H1 (cell line): ENCODE measurements around the gene PPIB. TPM values are rescaled to one million over a fixed set of nuclear protein-coding genes. Genes with fewer than 3 reads are reported as not detected.

Experiments
- CTCF ChIA-PET: fragments of 300-600 bp; sonication (Branson Sonifier 250); formaldehyde crosslinking; loops from one replicate; lab custom pipeline; 2021; ENCODE audit not compliant: partially characterized antibody; lab: Charles Lee
- POLR2A ChIA-PET: fragments of 300-600 bp; sonication (Branson Sonifier 250); formaldehyde crosslinking; loops from one replicate; lab custom pipeline; 2021; ENCODE audit warnings: inconsistent platforms; ENCODE audit not compliant: partially characterized antibody; lab: Charles Lee
- DNase-seq, 2 experiments: peaks; one replicate each; pipeline versions ENCODE4 v3.0.0 to v3.0.0-alpha.2; 2010 to 2022; ENCODE audit warnings: low spot score in 2 of 2, low read depth in 1 of 2, mixed read lengths in 1 of 2
- FAIRE-seq: peaks from 2 replicates; lab custom pipeline; 2011; peaks lifted over from hg19 to GRCh38; lab: Jason Lieb, UNC
- H2AFZ ChIP-seq: 2 replicates; pipeline ENCODE4 v1.8.1; 2012; ENCODE audit warnings: low read length, inconsistent platforms
- H2AK5ac ChIP-seq: 2 replicates; pipeline ENCODE4 v1.6.1; 2013; ENCODE audit warnings: low read depth, low read length
- H2BK120ac ChIP-seq: replicated peaks from 2 replicates; pipeline ENCODE3; 2013; ENCODE audit warnings: low read depth, low read length, inconsistent platforms
- H2BK12ac ChIP-seq: 2 replicates; pipeline ENCODE4 v1.6.1; 2013; ENCODE audit warnings: low read depth, low read length
- H2BK15ac ChIP-seq: 2 replicates; pipeline ENCODE4 v1.6.1; 2013; ENCODE audit warnings: low read length
- H2BK20ac ChIP-seq: 2 replicates; pipeline ENCODE4 v1.6.1; 2013; ENCODE audit warnings: low read length
- H2BK5ac ChIP-seq: 2 replicates; pipeline ENCODE4 v1.6.1; 2013; ENCODE audit warnings: low read depth, low read length
- H3K14ac ChIP-seq: 2 replicates; pipeline ENCODE4 v1.6.1; 2013; ENCODE audit warnings: inconsistent platforms; ENCODE audit not compliant: insufficient read length
- H3K18ac ChIP-seq: 2 replicates; pipeline ENCODE4 v1.6.1; 2013; ENCODE audit warnings: low read length; ENCODE audit errors: extremely low read depth
- H3K23ac ChIP-seq: 2 replicates; pipeline ENCODE4 v1.6.1; 2013; ENCODE audit warnings: inconsistent platforms; ENCODE audit not compliant: insufficient read length
- H3K23me2 ChIP-seq: 2 replicates; pipeline ENCODE4 v1.6.1; 2013; ENCODE audit warnings: low read depth, low read length
- H3K27ac ChIP-seq: 2 replicates; pipeline ENCODE4 v1.6.1; 2011; ENCODE audit warnings: low read depth, low read length, inconsistent platforms
- H3K27me3 ChIP-seq, 4 experiments: replicated peaks in 1 of 4; 1 replicate in 1 of 4; 2 replicates in 3 of 4; pipeline versions ENCODE4 v1.6.1 to v1.8.1; 2011 to 2013; ENCODE audit warnings: low read length in 3 of 4, mild to moderate bottlenecking in 3 of 4, inconsistent platforms in 2 of 4, mixed read lengths in 2 of 4, moderate library complexity in 1 of 4; ENCODE audit not compliant: control insufficient read depth in 3 of 4, insufficient read depth in 3 of 4; ENCODE audit errors: extremely low read depth in 1 of 4
- H3K36me3 ChIP-seq, 4 experiments: 2 replicates each; pipeline versions ENCODE4 v1.6.1 to v1.8.1; 2011 to 2013; ENCODE audit warnings: mild to moderate bottlenecking in 4 of 4, low read length in 3 of 4, moderate library complexity in 2 of 4, control low read depth in 1 of 4, inconsistent platforms in 1 of 4; ENCODE audit not compliant: insufficient read depth in 4 of 4, control insufficient read depth in 2 of 4
- H3K4ac ChIP-seq: replicated peaks from 2 replicates; pipeline ENCODE3; 2013; ENCODE audit warnings: low read length, low read depth, mixed read lengths, inconsistent platforms; ENCODE audit not compliant: insufficient read length
- H3K4me1 ChIP-seq, 4 experiments: replicated peaks in 1 of 4; 1 replicate in 1 of 4; 2 replicates in 3 of 4; pipeline versions ENCODE4 v1.6.1 to v1.8.1; 2011 to 2013; ENCODE audit warnings: low read length in 3 of 4, inconsistent platforms in 2 of 4, mixed read lengths in 1 of 4; ENCODE audit not compliant: insufficient read depth in 4 of 4, control insufficient read depth in 3 of 4
- H3K4me2 ChIP-seq, 2 experiments: 2 replicates each; pipeline versions ENCODE4 v1.6.1 to v1.8.1; 2011 to 2013; ENCODE audit warnings: low read depth in 2 of 2, low read length in 2 of 2, control low read depth in 1 of 2, inconsistent platforms in 1 of 2, mild to moderate bottlenecking in 1 of 2; ENCODE audit not compliant: insufficient read depth in 1 of 2
- H3K4me3 ChIP-seq, 4 experiments: fragments of 200-600, 300-600 bp in 1 of 4; sonication (generic), shearing (Covaris generic), sonication (Bioruptor Twin) in 1 of 4; 2 replicates each; pipeline versions ENCODE4 v1.5.1 to v1.8.1; 2011 to 2016; ENCODE audit warnings: low read length in 4 of 4, low read depth in 3 of 4, control low read depth in 2 of 4, inconsistent platforms in 2 of 4, mild to moderate bottlenecking in 2 of 4, mixed read lengths in 1 of 4, moderate library complexity in 1 of 4; ENCODE audit not compliant: insufficient read depth in 2 of 4; ENCODE audit errors: extremely low read depth in 1 of 4
- H3K56ac ChIP-seq: replicated peaks from 2 replicates; pipeline ENCODE3; 2013; ENCODE audit warnings: low read depth, mild to moderate bottlenecking, mixed read lengths, low read length, inconsistent platforms; ENCODE audit not compliant: insufficient read length
- H3K79me1 ChIP-seq: 2 replicates; pipeline ENCODE4 v1.6.1; 2013; ENCODE audit warnings: low read depth, low read length, control low read depth
- H3K79me2 ChIP-seq, 2 experiments: 2 replicates each; pipeline versions ENCODE4 v1.6.1 to v1.8.1; 2012 to 2013; ENCODE audit warnings: low read length in 2 of 2, mild to moderate bottlenecking in 2 of 2, inconsistent platforms in 1 of 2; ENCODE audit not compliant: insufficient read depth in 2 of 2, control insufficient read depth in 1 of 2
- H3K9ac ChIP-seq, 4 experiments: replicated peaks in 1 of 4; 1 replicate in 1 of 4; 2 replicates in 3 of 4; pipeline versions ENCODE4 v1.6.1 to v1.8.1; 2011 to 2013; ENCODE audit warnings: low read depth in 3 of 4, low read length in 3 of 4, control low read depth in 2 of 4, mild to moderate bottlenecking in 2 of 4, moderate library complexity in 2 of 4, inconsistent platforms in 1 of 4; ENCODE audit errors: extremely low read depth in 1 of 4
- H3K9me3 ChIP-seq, 2 experiments: 2 replicates each; pipeline versions ENCODE4 v1.6.1 to v1.8.1; 2012 to 2013; ENCODE audit warnings: mild to moderate bottlenecking in 2 of 2, moderate library complexity in 2 of 2, control low read depth in 1 of 2, inconsistent platforms in 1 of 2, low read depth in 1 of 2, low read length in 1 of 2, mixed read lengths in 1 of 2; ENCODE audit not compliant: insufficient read depth in 2 of 2
- H4K20me1 ChIP-seq, 2 experiments: replicated peaks in 1 of 2; 2 replicates each; pipeline versions ENCODE3 to v1.8.1; 2011 to 2013; ENCODE audit warnings: inconsistent platforms in 2 of 2, low read length in 2 of 2, mild to moderate bottlenecking in 1 of 2; ENCODE audit not compliant: insufficient read depth in 2 of 2, control insufficient read depth in 1 of 2
- H4K5ac ChIP-seq: 2 replicates; pipeline ENCODE4 v1.6.1; 2013; ENCODE audit warnings: low read length, low read depth, mixed read lengths, inconsistent platforms; ENCODE audit not compliant: insufficient read length
- H4K8ac ChIP-seq: 2 replicates; pipeline ENCODE4 v1.8.0; 2013; ENCODE audit warnings: mild to moderate bottlenecking, moderate library complexity, low read length, inconsistent platforms; ENCODE audit not compliant: insufficient read depth; ENCODE audit errors: extremely low read depth
- H4K91ac ChIP-seq: replicated peaks from 2 replicates; pipeline ENCODE3; 2013; ENCODE audit warnings: low read length, mixed read lengths, inconsistent platforms; ENCODE audit not compliant: insufficient read length
- ASH2L ChIP-seq: fragments of 200-600, 300-600 bp; sonication (generic); IDR thresholded peaks from one replicate; pipeline ENCODE4 v1.7.1; 2017; ENCODE audit warnings: low read length
- ATF3 ChIP-seq: IDR thresholded peaks from 2 replicates; pipeline ENCODE4 v1.6.1; 2011; ENCODE audit warnings: low read depth, mild to moderate bottlenecking, low read length; ENCODE audit not compliant: insufficient read depth
- BCL11A ChIP-seq, 2 experiments: IDR thresholded peaks; one replicate each; pipeline ENCODE4 v1.6.1; 2011; ENCODE audit warnings: low read depth in 2 of 2, low read length in 2 of 2, mild to moderate bottlenecking in 2 of 2
- CREB1 ChIP-seq: IDR thresholded peaks from 2 replicates; pipeline ENCODE4 v1.6.1; 2012; ENCODE audit warnings: inconsistent platforms
- E2F6 ChIP-seq: IDR thresholded peaks from 2 replicates; pipeline ENCODE4 v1.6.1; 2012; ENCODE audit warnings: inconsistent platforms
- EP300 ChIP-seq, 2 experiments: IDR thresholded peaks; 1 replicate in 1 of 2; 2 replicates in 1 of 2; pipeline ENCODE4 v1.6.1; 2011 to 2012; ENCODE audit warnings: low read depth in 2 of 2, low read length in 2 of 2, mild to moderate bottlenecking in 2 of 2, borderline replicate concordance in 1 of 2, inconsistent platforms in 1 of 2, moderate library complexity in 1 of 2
- HDAC2 ChIP-seq, 2 experiments: fragments of 300-600 bp in 1 of 2; sonication (generic) in 1 of 2; IDR thresholded peaks; 2 replicates each; pipeline ENCODE4 v1.6.1; 2011 to 2012; ENCODE audit warnings: low read depth in 2 of 2, low read length in 2 of 2, mild to moderate bottlenecking in 2 of 2, moderate library complexity in 2 of 2, borderline replicate concordance in 1 of 2, inconsistent platforms in 1 of 2
- NRF1 ChIP-seq: IDR thresholded peaks from 2 replicates; pipeline ENCODE4 v1.6.1; 2011; ENCODE audit warnings: mild to moderate bottlenecking, low read depth, low read length, improper control_type of control experiment
- RNF2 ChIP-seq: fragments of 200-900, 300-1000 bp; sonication (generic); IDR thresholded peaks from 2 replicates; pipeline ENCODE4 v1.7.1; 2016; ENCODE audit warnings: borderline replicate concordance, low read depth, mild to moderate bottlenecking, antibody characterized with exemption, low read length; ENCODE audit not compliant: poor library complexity, severe bottlenecking; ENCODE audit errors: missing control alignments
- SAP30 ChIP-seq: fragments of 300-600 bp; sonication (generic); IDR thresholded peaks from 2 replicates; pipeline ENCODE4 v1.7.1; 2012; ENCODE audit warnings: low read length, moderate library complexity, mild to moderate bottlenecking, inconsistent platforms; ENCODE audit not compliant: insufficient read depth, insufficient replicate concordance
- SRF ChIP-seq: IDR thresholded peaks from 2 replicates; pipeline ENCODE4 v1.6.1; 2011; ENCODE audit warnings: mild to moderate bottlenecking, low read depth, low read length, moderate library complexity
- TBP ChIP-seq: IDR thresholded peaks from 2 replicates; pipeline ENCODE4 v1.6.1; 2011; ENCODE audit warnings: low read depth, low read length, improper control_type of control experiment
- WGBS, 2 experiments: shearing (Covaris generic) in 1 of 2; methylation state at CpG; one replicate each; pipeline versions ENCODE4 v1.1.6 to v1.1.7; 2013 to 2015; ENCODE audit warnings: low lambda C conversion rate in 2 of 2, mixed read lengths in 2 of 2, inconsistent platforms in 1 of 2, low coverage in 1 of 2, missing lambda C conversion rate in 1 of 2; ENCODE audit not compliant: insufficient replicate concordance in 2 of 2, insufficient coverage in 1 of 2, insufficient read length in 1 of 2; ENCODE audit errors: extremely low coverage in 1 of 2, missing lambda C conversion rate in 1 of 2; 5-methylcytosine and 5-hydroxymethylcytosine counted together
- polyA plus RNA-seq, 7 experiments: library from polyadenylated mRNA; depleted of rRNA in 3 of 7; stranded (reverse) in 5 of 7; unstranded in 2 of 7; fragments of >200 nt in 5 of 7; fragments of 200-250 nt in 2 of 7; gene quantifications; 1 replicate in 5 of 7; 2 replicates in 1 of 7; 4 replicates in 1 of 7; pipeline versions ENCODE4 v1.2.1 to v1.2.3, GENCODE V29; 2011 to 2013; ENCODE audit warnings: missing spikeins in 2 of 7, mixed read lengths in 2 of 7
- total RNA-seq: library from RNA; stranded (reverse); fragmentation: NEBNext Ultra II Directional; extraction: Animal tissue kit (Norgen Biotek cat#: 25700); gene quantifications from 2 replicates; pipeline ENCODE4 v1.2.1, GENCODE V29; 2021

The PPIB gene
- total and polyA plus RNA-seq, 2 of the 8 experiments (the other 6 are each of a cell fraction or from before 2014, with no cell fraction given), result 558 to 579 TPM

- Histone ChIP-seq H4K20me1 (peaks cover 0 to 4% of the 10 kb centered on the region in 2 experiments), H3K36me3 (peaks cover 0 to 19% (median 4%) of the 10 kb centered on the region in 4 experiments; a peak in 3 of 8 replicates), H4K8ac (no peak overlapping the region), H3K4ac (no peak overlapping the region), H3K18ac (no peak overlapping the region), H2AK5ac (no peak overlapping the region), H2AFZ (no peak overlapping the region), H3K27ac (no peak overlapping the region), H2BK12ac (no peak overlapping the region), H2BK5ac (no peak overlapping the region), H3K27me3 (no peaks in the 10 kb centered on the region), H3K14ac (no peak overlapping the region), H3K4me3 (no peak overlapping the region), H3K9ac (no peak overlapping the region), H3K79me2 (0 out of 4 replicates have a peak, but pooled peaks cover 0 to 5% of the 10 kb centered on the region in 2 experiments), H3K56ac (no peak overlapping the region), H3K23ac (no peak overlapping the region), H3K4me2 (no peak overlapping the region), H2BK20ac (no peak overlapping the region), H2BK120ac (no peak overlapping the region), H3K23me2 (no peaks in the 10 kb centered on the region), H4K91ac (no peak overlapping the region), H3K4me1 (peaks cover 0 to 4% (median 0%) of the 10 kb centered on the region in 4 experiments; a peak in 1 of 7 replicates), H3K79me1 (no peaks in the 10 kb centered on the region), H4K5ac (no peak overlapping the region), H2BK15ac (no peak overlapping the region), H3K9me3 (no peaks in the 10 kb centered on the region)
- FAIRE-seq (no peak), DNase-seq (no peak)
- CTCF ChIA-PET, result interaction anchor here (1.1 kb wide), 1 partner anchor 32 kb away, joined by 3 read pairs; no protein-coding TSS in a partner anchor
- 92% methylated on average over 1 of the region's 1 CpG; no CpG with 5 or more reads in 1 of the 2 experiments for WGBS, 2 experiments
- POLR2A ChIA-PET, result no interaction called here
- no peak for TF ChIP-seq ASH2L
- TF ChIP-seq BCL11A (IDR thresholded peaks at IDR 0.05; ENCODE audit: low read depth in 2 of 2, low read length in 2 of 2), result no peak
- TF ChIP-seq RNF2, result no peak
- no peak for TF ChIP-seq HDAC2 (IDR thresholded peaks at IDR 0.05; ENCODE audit: borderline replicate concordance in 1 of 2, low read depth in 2 of 2, low read length in 2 of 2)
- TF ChIP-seq EP300 (IDR thresholded peaks at IDR 0.05; ENCODE audit: borderline replicate concordance in 1 of 2, low read depth in 2 of 2, low read length in 2 of 2), result no peak
- no peak for TF ChIP-seq E2F6
- no peak for TF ChIP-seq SRF
- no peak for TF ChIP-seq SAP30
- no peak for TF ChIP-seq ATF3
- TF ChIP-seq CREB1, result no peak
- no peak for TF ChIP-seq TBP
- TF ChIP-seq NRF1, result no peak
Measured at GRCh38 chr15:64112904-64113303, 49.9 kb downstream of the PPIB start.
